ENCODE data around the gene BRPF3.

DNA sequence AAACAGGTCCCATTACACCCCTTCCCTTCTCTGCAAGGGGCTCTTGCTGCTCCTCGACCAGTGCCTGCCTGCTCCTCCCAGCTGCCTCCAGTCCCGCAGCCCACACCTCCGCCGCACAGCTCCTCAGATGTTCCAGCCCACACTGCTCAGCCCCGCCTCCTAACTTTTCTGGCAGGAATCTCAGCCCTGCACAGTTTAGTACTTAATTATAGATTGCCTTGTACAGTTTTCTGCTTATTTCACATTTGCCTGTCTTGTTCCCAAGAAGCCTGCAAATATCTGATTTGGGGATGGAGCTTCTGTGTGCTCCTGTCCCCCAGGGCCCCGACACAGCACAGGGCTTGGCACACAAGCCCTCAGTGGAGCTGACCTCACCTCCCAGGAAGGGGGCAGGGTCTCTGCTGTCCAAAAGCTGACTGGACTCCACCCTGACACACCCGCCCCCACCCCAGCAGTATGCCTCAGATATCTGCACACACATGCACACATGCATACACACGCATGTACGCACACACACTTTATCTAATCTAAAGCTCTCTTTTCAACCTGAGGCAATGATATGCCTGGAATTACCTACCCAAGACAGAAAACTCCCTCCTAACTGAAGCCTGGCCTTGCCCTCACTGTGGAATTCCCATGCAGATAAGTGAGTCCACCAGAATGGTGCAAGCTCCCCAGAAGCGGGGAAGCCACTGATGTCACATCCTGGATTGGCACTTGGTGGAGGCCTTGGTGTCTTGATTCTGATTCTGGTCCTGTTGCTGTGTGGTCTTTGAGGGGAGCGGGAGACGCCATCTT is 72.1 kb downstream of the BRPF3 start:
- TF ChIP-seq ZNF843 (tag by site-specific recombination; IDR thresholded peaks at IDR 0.05) = no peak
- TF ChIP-seq CTCF (tag by site-specific recombination; IDR thresholded peaks at IDR 0.05) = no peak
- TF ChIP-seq ZNF121 (tag by site-specific recombination; IDR thresholded peaks at IDR 0.05) = no peak
- no peak for TF ChIP-seq AEBP2 (tag by site-specific recombination; IDR thresholded peaks at IDR 0.05; ENCODE audit: borderline replicate concordance)

All from HEK293 (cell line).